ENCODE measurements around the gene SUPT20HL1.

- TF ChIP-seq CTCF (IDR thresholded peaks at IDR 0.05): no peak
- TF ChIP-seq ZFX (IDR thresholded peaks at IDR 0.05; ENCODE audit: borderline replicate concordance): no peak
Measured at GRCh38 chrX:24334461-24334860, 26.0 kb upstream of the SUPT20HL1 start.

Data from 22Rv1 (cell line).